Measurements from ENCODE around the gene TNRC18. TPM values are rescaled to one million over a fixed set of nuclear protein-coding genes. Genes with fewer than 3 reads are reported as not detected.
"Not testable (repeated sequence)": the region's sequence is repeated elsewhere in the genome, so short reads cannot be mapped to it uniquely, and the experiment has no call there.

The TNRC18 gene
- 10 to 100 TPM; 54.5 to 67.6 TPM for total RNA-seq
- 108 to 111 reads per million in 2 donors for total RNA-seq

- H3K36me3 Mint-ChIP-seq (ENCODE audit: low read depth): peaks cover 2% of the 10 kb centered on the region
- no peak for DNase-seq
- peak within 1 kb of the TSS; percentile 88 for H3K4me3 Mint-ChIP-seq
- H3K27me3 Mint-ChIP-seq: peaks cover 40% of the 10 kb centered on the region
- H3K4me1 Mint-ChIP-seq: peaks cover 33% of the 10 kb centered on the region
- H3K9me3 ChIP-seq (ENCODE audit: control insufficient read depth, low read length, poor library complexity, severe bottlenecking): no peaks in the 10 kb centered on the region
- peak within 1 kb of the TSS; percentile 14 for H3K27ac Mint-ChIP-seq
- no peak for ATAC-seq
Measured at GRCh38 chr7:5423306-5423975, at the start of gene TNRC18. Gene TNRC18 (minus strand): TSS chr7:5423834. CDS start chr7:5421246, 2,588 bp downstream.

- ATAC-seq (no peak), DNase-seq (no peak)
- peaks cover 8% of the 10 kb centered on the region for H3K4me1 Mint-ChIP-seq
- H3K27me3 Mint-ChIP-seq: no peaks in the 10 kb centered on the region
- H3K36me3 Mint-ChIP-seq (ENCODE audit: low read depth): peaks cover 3% of the 10 kb centered on the region
- no peak overlapping the region for H3K27ac Mint-ChIP-seq
- no peaks in the 10 kb centered on the region for H3K9me3 ChIP-seq (ENCODE audit: control insufficient read depth, low read length, poor library complexity, severe bottlenecking)
- H3K4me3 Mint-ChIP-seq: no peak overlapping the region
Measured at GRCh38 chr7:5472432-5473315, 49.0 kb upstream of the TNRC18 start.

GRCh38 chr7:5471623-5472022 lies 48.0 kb upstream of the TNRC18 start:
- ATAC-seq; H3K36me3 Mint-ChIP-seq (ENCODE audit: low read depth); DNase-seq; H3K4me3 Mint-ChIP-seq; H3K27me3 Mint-ChIP-seq; H3K9me3 ChIP-seq (ENCODE audit: control insufficient read depth, low read length, poor library complexity, severe bottlenecking); H3K4me1 Mint-ChIP-seq; H3K27ac Mint-ChIP-seq: not testable (repeated sequence)

- Mint-ChIP-seq H3K27me3 (no peaks in the 10 kb centered on the region), H3K4me1 (peaks cover 8% of the 10 kb centered on the region), H3K27ac (no peak overlapping the region), H3K36me3 (ENCODE audit: low read depth) (peaks cover 3% of the 10 kb centered on the region), H3K4me3 (no peak overlapping the region)
- DNase-seq (no peak), ATAC-seq (no peak)
- no peaks in the 10 kb centered on the region for H3K9me3 ChIP-seq (ENCODE audit: control insufficient read depth, low read length, poor library complexity, severe bottlenecking)
Measured at GRCh38 chr7:5470816-5471215, 47.2 kb upstream of the TNRC18 start.

- ATAC-seq: no peak
- no peaks in the 10 kb centered on the region for H3K27me3 Mint-ChIP-seq
Measured at GRCh38 chr7:5470167-5470532, 46.5 kb upstream of the TNRC18 start.

GRCh38 chr7:5469375-5470166 lies 45.9 kb upstream of the TNRC18 start:
- H3K27ac Mint-ChIP-seq: no peak overlapping the region
- ATAC-seq: no peak

More at GRCh38 chr7:5470167-5470532, 46.5 kb upstream of the TNRC18 start:
- H3K9me3 ChIP-seq (ENCODE audit: control insufficient read depth, low read length, poor library complexity, severe bottlenecking): no peaks in the 10 kb centered on the region
- Mint-ChIP-seq H3K36me3 (ENCODE audit: low read depth) (peaks cover 3% of the 10 kb centered on the region), H3K4me1 (peaks cover 8% of the 10 kb centered on the region), H3K27ac (no peak overlapping the region), H3K4me3 (no peak overlapping the region)
- DNase-seq: no peak

GRCh38 chr7:5467645-5468044 lies 44.0 kb upstream of the TNRC18 start:
- H3K9me3 ChIP-seq (ENCODE audit: control insufficient read depth, low read length, poor library complexity, severe bottlenecking): no peaks in the 10 kb centered on the region
- Mint-ChIP-seq H3K27me3 (no peaks in the 10 kb centered on the region), H3K27ac (no peak overlapping the region), H3K4me3 (no peak overlapping the region), H3K36me3 (ENCODE audit: low read depth) (peaks cover 3% of the 10 kb centered on the region), H3K4me1 (peaks cover 8% of the 10 kb centered on the region)
- DNase-seq: no peak
- ATAC-seq: no peak

More at GRCh38 chr7:5469375-5470166, 45.9 kb upstream of the TNRC18 start:
- H3K9me3 ChIP-seq (ENCODE audit: control insufficient read depth, low read length, poor library complexity, severe bottlenecking): no peaks in the 10 kb centered on the region
- no peak for DNase-seq
- H3K36me3 Mint-ChIP-seq (ENCODE audit: low read depth): peaks cover 3% of the 10 kb centered on the region
- no peak overlapping the region for H3K4me3 Mint-ChIP-seq
- H3K27me3 Mint-ChIP-seq: no peaks in the 10 kb centered on the region
- peaks cover 8% of the 10 kb centered on the region for H3K4me1 Mint-ChIP-seq

GRCh38 chr7:5466551-5466950 lies 42.9 kb upstream of the TNRC18 start:
- H3K4me3 Mint-ChIP-seq: no peak overlapping the region
- H3K27me3 Mint-ChIP-seq: no peaks in the 10 kb centered on the region
- H3K4me1 Mint-ChIP-seq: peaks cover 8% of the 10 kb centered on the region
- peaks cover 3% of the 10 kb centered on the region for H3K36me3 Mint-ChIP-seq (ENCODE audit: low read depth)
- no peak for DNase-seq
- H3K9me3 ChIP-seq (ENCODE audit: control insufficient read depth, low read length, poor library complexity, severe bottlenecking): no peaks in the 10 kb centered on the region
- no peak for ATAC-seq
- no peak overlapping the region for H3K27ac Mint-ChIP-seq

- no peak overlapping the region for H3K4me3 Mint-ChIP-seq
- no peak overlapping the region for H3K27ac Mint-ChIP-seq
Measured at GRCh38 chr7:5463031-5463430, 39.4 kb upstream of the TNRC18 start.

GRCh38 chr7:5462216-5462615 lies 38.6 kb upstream of the TNRC18 start:
- ATAC-seq (no peak), DNase-seq (no peak)
- Mint-ChIP-seq H3K27me3 (no peaks in the 10 kb centered on the region), H3K36me3 (ENCODE audit: low read depth) (peaks cover 2% of the 10 kb centered on the region), H3K4me1 (peaks cover 2% of the 10 kb centered on the region), H3K4me3 (no peak overlapping the region), H3K27ac (no peak overlapping the region)
- H3K9me3 ChIP-seq (ENCODE audit: control insufficient read depth, low read length, poor library complexity, severe bottlenecking): no peaks in the 10 kb centered on the region

More at GRCh38 chr7:5463031-5463430, 39.4 kb upstream of the TNRC18 start:
- H3K4me1 Mint-ChIP-seq: peaks cover 2% of the 10 kb centered on the region
- no peak for ATAC-seq
- no peaks in the 10 kb centered on the region for H3K27me3 Mint-ChIP-seq
- peaks cover 2% of the 10 kb centered on the region for H3K36me3 Mint-ChIP-seq (ENCODE audit: low read depth)
- H3K9me3 ChIP-seq (ENCODE audit: control insufficient read depth, low read length, poor library complexity, severe bottlenecking): no peaks in the 10 kb centered on the region
- no peak for DNase-seq

GRCh38 chr7:5458921-5459480 lies 35.4 kb upstream of the TNRC18 start:
- Mint-ChIP-seq H3K4me3 (no peak overlapping the region), H3K36me3 (ENCODE audit: low read depth) (peaks cover 2% of the 10 kb centered on the region), H3K27ac (no peak overlapping the region), H3K27me3 (peaks cover 6% of the 10 kb centered on the region), H3K4me1 (peaks cover 4% of the 10 kb centered on the region)
- ATAC-seq (no peak), DNase-seq (no peak)
- H3K9me3 ChIP-seq (ENCODE audit: control insufficient read depth, low read length, poor library complexity, severe bottlenecking): no peaks in the 10 kb centered on the region

GRCh38 chr7:5457245-5457735 lies 33.7 kb upstream of the TNRC18 start:
- peaks cover 2% of the 10 kb centered on the region for H3K36me3 Mint-ChIP-seq (ENCODE audit: low read depth)
- peaks cover 6% of the 10 kb centered on the region for H3K27me3 Mint-ChIP-seq
- no peaks in the 10 kb centered on the region for H3K9me3 ChIP-seq (ENCODE audit: control insufficient read depth, low read length, poor library complexity, severe bottlenecking)
- ATAC-seq (no peak), DNase-seq (no peak)
- H3K4me1 Mint-ChIP-seq: peaks cover 2% of the 10 kb centered on the region
- no peak overlapping the region for H3K27ac Mint-ChIP-seq
- no peak overlapping the region for H3K4me3 Mint-ChIP-seq
